Ectodermal cell (in vitro differentiated cells): ENCODE data around the gene WNT4.

Experiments used
- H3K27ac ChIP-seq: 2 replicates; pipeline ENCODE4 v1.7.0; 2013; ENCODE audit warnings: mild to moderate bottlenecking, low read depth, low read length; ENCODE audit not compliant: insufficient read depth, poor library complexity, severe bottlenecking
- H3K27me3 ChIP-seq: 2 replicates; pipeline ENCODE4 v1.7.0; 2013; ENCODE audit warnings: mild to moderate bottlenecking, low read length; ENCODE audit not compliant: insufficient read depth, control insufficient read depth, poor library complexity, severe bottlenecking
- H3K36me3 ChIP-seq: one replicate; pipeline ENCODE4 v1.7.0; 2013; ENCODE audit warnings: low read length; ENCODE audit not compliant: control insufficient read depth, insufficient read depth
- H3K4me1 ChIP-seq: one replicate; pipeline ENCODE4 v1.7.0; 2013; ENCODE audit warnings: low read length; ENCODE audit not compliant: control insufficient read depth, insufficient read depth
- H3K4me3 ChIP-seq: 2 replicates; pipeline ENCODE4 v1.7.0; 2013; ENCODE audit warnings: low read depth, low read length, control low read depth; ENCODE audit not compliant: insufficient read depth
- H3K9me3 ChIP-seq: 2 replicates; pipeline ENCODE4 v1.7.0; 2013; ENCODE audit warnings: mild to moderate bottlenecking, low read length, moderate library complexity; ENCODE audit not compliant: control insufficient read depth
- WGBS, 2 experiments: methylation state at CpG; one replicate each; pipeline ENCODE4 v1.1.7; 2013; ENCODE audit warnings: missing lambda C conversion rate in 2 of 2; 5-methylcytosine and 5-hydroxymethylcytosine counted together

The WNT4 gene

GRCh38 chr1:22163564-22163963, 20.7 kb upstream of the WNT4 start:
- Histone ChIP-seq H3K4me3 (no peak overlapping the region), H3K36me3 (no peaks in the 10 kb centered on the region), H3K27ac (no peak overlapping the region), H3K4me1 (peaks cover 4% of the 10 kb centered on the region), H3K27me3 (no peaks in the 10 kb centered on the region), H3K9me3 (no peaks in the 10 kb centered on the region)
- 91 to 94% methylated on average over 6 of the region's 6 CpGs for WGBS, 2 experiments

DNA sequence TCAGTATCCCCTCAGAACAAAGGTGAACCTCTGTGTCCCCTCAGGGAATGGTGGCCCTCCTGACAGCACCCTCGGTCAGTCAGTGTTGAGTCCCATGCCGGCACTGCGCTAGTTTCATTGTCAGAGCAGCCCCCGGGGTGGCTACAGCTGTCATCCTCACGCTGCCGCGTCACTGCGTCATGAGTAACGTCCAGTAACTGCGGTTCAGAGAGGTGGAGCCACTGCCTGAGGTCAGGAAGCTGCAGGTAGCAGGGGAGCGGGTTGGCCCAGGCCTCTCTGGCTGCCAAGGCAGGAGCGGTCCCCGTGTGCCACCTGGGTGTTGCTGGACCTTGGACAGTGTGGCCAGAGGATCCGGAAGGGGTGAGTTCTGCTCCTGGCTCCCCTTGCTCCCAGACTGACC, 20.2 kb upstream of the WNT4 start:
- H3K4me3 ChIP-seq: no peak overlapping the region
- 93% methylated on average over 14 of the region's 14 CpGs for WGBS, 2 experiments

GRCh38 chr1:22159891-22160290, 17.0 kb upstream of the WNT4 start:
- 88 to 91% methylated on average over 14 to 17 of the region's 17 CpGs for WGBS, 2 experiments
- Histone ChIP-seq H3K36me3 (no peaks in the 10 kb centered on the region), H3K9me3 (no peaks in the 10 kb centered on the region), H3K4me1 (no peaks in the 10 kb centered on the region), H3K27me3 (no peaks in the 10 kb centered on the region), H3K27ac (no peak overlapping the region), H3K4me3 (no peak overlapping the region)

More for the DNA sequence above, 20.2 kb upstream of the WNT4 start:
- no peaks in the 10 kb centered on the region for H3K36me3 ChIP-seq
- no peaks in the 10 kb centered on the region for H3K9me3 ChIP-seq
- H3K4me1 ChIP-seq: peaks cover 4% of the 10 kb centered on the region
- H3K27me3 ChIP-seq: no peaks in the 10 kb centered on the region
- H3K27ac ChIP-seq: no peak overlapping the region

DNA sequence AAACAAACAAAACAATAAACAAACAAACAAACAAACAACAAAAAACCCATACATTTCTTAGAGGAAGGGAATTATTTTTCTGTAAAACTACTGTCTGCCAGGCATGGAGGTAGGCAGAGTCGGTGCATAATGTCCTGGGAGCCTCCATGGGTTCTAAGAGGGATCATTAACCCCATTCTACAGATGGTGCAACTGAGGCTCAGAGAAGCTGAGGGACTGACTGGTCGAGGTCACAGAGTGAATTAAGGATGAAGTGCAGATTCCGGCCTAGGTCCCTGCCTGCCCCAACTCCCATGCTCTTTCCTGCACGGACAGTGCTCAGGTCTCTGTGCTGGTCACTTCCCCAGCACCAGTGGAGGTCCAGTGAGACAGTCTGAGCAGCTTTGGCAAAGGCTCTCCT, 15.8 kb upstream of the WNT4 start:
- Histone ChIP-seq H3K27me3 (no peaks in the 10 kb centered on the region), H3K27ac (no peak overlapping the region), H3K36me3 (no peaks in the 10 kb centered on the region), H3K9me3 (no peaks in the 10 kb centered on the region), H3K4me3 (no peak overlapping the region), H3K4me1 (no peaks in the 10 kb centered on the region)
- WGBS, 2 experiments: 92 to 93% methylated on average over 4 of the region's 4 CpGs

- no peak overlapping the region for H3K27ac ChIP-seq
- WGBS, 2 experiments: 95 to 96% methylated on average over 9 of the region's 9 CpGs
- H3K36me3 ChIP-seq: no peaks in the 10 kb centered on the region
- no peaks in the 10 kb centered on the region for H3K27me3 ChIP-seq
- no peaks in the 10 kb centered on the region for H3K4me1 ChIP-seq
- H3K4me3 ChIP-seq: no peak overlapping the region
- no peaks in the 10 kb centered on the region for H3K9me3 ChIP-seq
These were observed 14.6 kb upstream of the WNT4 start for GRCh38 chr1:22157359-22157966.

DNA sequence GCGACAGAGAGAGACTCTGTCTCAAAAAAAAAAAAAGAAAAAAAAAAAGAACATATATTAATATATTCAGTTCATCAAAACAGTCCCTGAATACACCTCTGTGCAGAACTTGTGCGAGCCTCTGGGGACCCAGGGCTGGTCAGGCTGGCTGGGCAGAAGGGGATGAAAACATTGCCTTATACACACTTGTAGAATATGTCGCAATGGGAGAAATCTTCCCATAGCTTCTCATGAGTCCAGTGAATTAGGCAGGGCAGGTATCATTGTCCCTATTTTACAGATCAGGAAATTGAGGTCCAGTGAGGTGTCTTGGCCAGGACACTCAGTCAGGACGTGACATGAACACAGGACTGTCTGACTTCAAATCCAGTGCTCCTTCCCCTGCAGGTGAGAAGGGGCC, 12.6 kb upstream of the WNT4 start:
- Histone ChIP-seq H3K27me3 (no peaks in the 10 kb centered on the region), H3K4me3 (no peak overlapping the region), H3K4me1 (no peaks in the 10 kb centered on the region), H3K27ac (no peak overlapping the region), H3K36me3 (no peaks in the 10 kb centered on the region), H3K9me3 (no peaks in the 10 kb centered on the region)
- 91 to 93% methylated on average over 3 of the region's 4 CpGs for WGBS, 2 experiments

DNA sequence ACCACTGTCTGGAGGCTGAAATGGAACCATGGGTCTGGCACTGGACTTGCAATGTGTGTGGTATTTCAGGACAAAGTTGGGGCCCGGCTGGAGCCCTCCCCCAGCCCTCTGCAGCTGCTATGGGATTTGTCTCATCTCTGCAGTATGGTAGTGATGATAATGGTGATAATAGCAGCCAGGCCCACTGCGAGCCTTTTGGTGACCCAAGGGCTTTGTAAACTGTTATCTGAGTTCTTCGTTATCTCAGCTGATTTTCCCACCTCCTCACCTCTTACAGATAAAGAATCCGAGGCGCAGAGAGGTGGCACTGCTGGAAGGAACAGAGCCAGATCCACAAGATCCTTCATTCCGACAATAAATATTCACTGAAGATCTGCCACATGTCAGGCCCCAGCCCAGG, 11.7 kb upstream of the WNT4 start:
- Histone ChIP-seq H3K4me1 (no peaks in the 10 kb centered on the region), H3K27ac (no peak overlapping the region), H3K27me3 (no peaks in the 10 kb centered on the region), H3K36me3 (no peaks in the 10 kb centered on the region), H3K4me3 (no peak overlapping the region), H3K9me3 (no peaks in the 10 kb centered on the region)
- 90 to 93% methylated on average over 6 of the region's 6 CpGs for WGBS, 2 experiments

- no peaks in the 10 kb centered on the region for H3K27me3 ChIP-seq
- 92 to 95% methylated on average over 25 of the region's 25 CpGs for WGBS, 2 experiments
- H3K36me3 ChIP-seq: no peaks in the 10 kb centered on the region
- H3K4me1 ChIP-seq: no peaks in the 10 kb centered on the region
- no peak overlapping the region for H3K27ac ChIP-seq
- H3K9me3 ChIP-seq: no peaks in the 10 kb centered on the region
- no peak overlapping the region for H3K4me3 ChIP-seq
These were observed 11.0 kb upstream of the WNT4 start for GRCh38 chr1:22153660-22154437.

GRCh38 chr1:22150923-22151322, 8.0 kb upstream of the WNT4 start:
- no peaks in the 10 kb centered on the region for H3K4me1 ChIP-seq
- no peak overlapping the region for H3K4me3 ChIP-seq
- H3K27me3 ChIP-seq: peaks cover 4% of the 10 kb centered on the region
- 82 to 85% methylated on average over 6 of the region's 6 CpGs for WGBS, 2 experiments
- no peaks in the 10 kb centered on the region for H3K9me3 ChIP-seq
- no peaks in the 10 kb centered on the region for H3K36me3 ChIP-seq
- H3K27ac ChIP-seq: no peak overlapping the region

DNA sequence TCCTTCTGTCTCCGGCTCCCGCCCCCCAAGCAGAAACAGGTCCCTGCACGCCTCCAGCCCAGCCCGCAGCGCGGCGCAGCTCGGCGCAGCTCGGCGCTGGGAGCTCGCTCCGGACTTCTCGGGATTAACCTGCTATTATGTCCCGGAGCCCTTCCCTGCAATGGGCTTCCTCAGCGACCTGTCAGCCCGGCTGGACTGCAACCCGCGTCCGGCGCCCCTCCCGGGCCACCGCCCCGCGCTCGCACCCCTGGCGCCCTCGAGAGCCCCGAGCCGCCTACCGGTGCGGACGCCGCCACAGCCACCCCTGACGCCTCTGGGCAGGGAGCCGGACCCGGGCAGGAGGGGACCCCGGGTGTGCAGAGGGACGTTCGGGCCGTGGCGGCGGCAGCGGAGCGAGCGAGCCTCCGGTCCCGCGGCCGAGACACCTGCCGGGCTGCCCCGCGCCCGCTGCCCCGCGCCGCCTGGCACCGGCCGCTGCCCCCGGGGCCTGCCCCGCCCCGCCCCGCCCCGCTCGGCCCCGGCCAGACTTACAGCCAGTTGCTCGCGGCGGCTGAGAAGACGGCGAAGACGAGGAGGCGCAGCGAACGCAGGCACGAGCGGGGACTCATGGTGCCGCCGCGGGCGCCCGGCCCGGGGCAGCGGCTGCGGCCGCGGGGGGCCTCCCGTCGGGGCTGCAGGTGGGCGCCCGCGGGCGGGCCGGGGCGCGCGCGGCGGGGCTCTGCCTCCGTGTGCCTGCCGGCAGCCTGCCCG, 407 bp downstream of the WNT4 start:
- no peaks in the 10 kb centered on the region for H3K9me3 ChIP-seq
- H3K4me1 ChIP-seq: peaks cover 33% of the 10 kb centered on the region
- no peak overlapping the region for H3K27ac ChIP-seq
- 0% methylated on average over 102 of the region's 102 CpGs for WGBS, 2 experiments
- H3K27me3 ChIP-seq: peaks cover 49% of the 10 kb centered on the region
- no peaks in the 10 kb centered on the region for H3K36me3 ChIP-seq
- H3K4me3 ChIP-seq: peak overlapping the region; percentile 55
